T-helper 17 cell (primary cell): ENCODE measurements around the gene CACNA2D3. TPM values are rescaled to one million over a fixed set of nuclear protein-coding genes. Genes with fewer than 3 reads are reported as not detected.

Experiments used
- ATAC-seq: fragments of 150-1000 bp; cut with Tn5 transposase; 2 replicates; pipeline ENCODE4 v1.10.0; 2021; ENCODE audit warnings: mild to moderate bottlenecking, moderate library complexity
- DNase-seq, 3 donors: peaks; one replicate each; pipeline versions ENCODE4 v3.0.0 to v3.0.0-alpha.2; 2020 to 2021
- H3K9me3 ChIP-seq: one replicate; pipeline ENCODE4 v1.7.0; 2013; ENCODE audit warnings: low read length, mild to moderate bottlenecking; ENCODE audit not compliant: control insufficient read depth, poor library complexity, severe bottlenecking
- H3K27ac Mint-ChIP-seq: one replicate; pipeline ENCODE4 v1.8.0; 2022; ENCODE audit warnings: mild to moderate bottlenecking, moderate library complexity, mixed read lengths
- H3K27me3 Mint-ChIP-seq: one replicate; pipeline ENCODE4 v1.8.0; 2022; ENCODE audit warnings: mixed read lengths
- H3K36me3 Mint-ChIP-seq: one replicate; pipeline ENCODE4 v1.8.0; 2022; ENCODE audit warnings: low read depth, mixed read lengths
- H3K4me1 Mint-ChIP-seq: one replicate; pipeline ENCODE4 v1.8.0; 2022; ENCODE audit warnings: mild to moderate bottlenecking, mixed read lengths
- H3K4me3 Mint-ChIP-seq: one replicate; pipeline ENCODE4 v1.8.0; 2022; ENCODE audit warnings: mild to moderate bottlenecking, moderate library complexity, mixed read lengths
- total RNA-seq, 4 donors: library from RNA in 2 of 4; stranded (reverse) in 2 of 4; gene quantifications; one replicate each; pipeline ENCODE4 v1.2.3 and lab custom pipeline; 2022 to 2026

CACNA2D3 gene
- total RNA-seq, 2 donors from 2014 or later, result 0.08 TPM; not detected in 1

GRCh38 chr3:54915181-54915580 lies 792.8 kb downstream of the CACNA2D3 start:
- Mint-ChIP-seq H3K4me3 (no peak overlapping the region), H3K27ac (no peak overlapping the region), H3K4me1 (no peaks in the 10 kb centered on the region), H3K36me3 (no peaks in the 10 kb centered on the region), H3K27me3 (no peaks in the 10 kb centered on the region)
- ATAC-seq (no peak), DNase-seq (no peak)
- no peaks in the 10 kb centered on the region for H3K9me3 ChIP-seq

GRCh38 chr3:54915976-54916375 lies 793.6 kb downstream of the CACNA2D3 start:
- Mint-ChIP-seq H3K36me3 (no peaks in the 10 kb centered on the region), H3K27me3 (no peaks in the 10 kb centered on the region), H3K4me1 (no peaks in the 10 kb centered on the region), H3K4me3 (no peak overlapping the region), H3K27ac (no peak overlapping the region)
- ATAC-seq, result no peak
- H3K9me3 ChIP-seq, result no peaks in the 10 kb centered on the region
- DNase-seq, result no peak

GRCh38 chr3:54916732-54917131 lies 794.4 kb downstream of the CACNA2D3 start:
- Mint-ChIP-seq H3K27ac (no peak overlapping the region), H3K27me3 (no peaks in the 10 kb centered on the region), H3K4me1 (no peaks in the 10 kb centered on the region), H3K4me3 (no peak overlapping the region), H3K36me3 (no peaks in the 10 kb centered on the region)
- DNase-seq (no peak), ATAC-seq (no peak)
- no peaks in the 10 kb centered on the region for H3K9me3 ChIP-seq

- H3K9me3 ChIP-seq, result no peaks in the 10 kb centered on the region
- H3K4me1 Mint-ChIP-seq, result no peaks in the 10 kb centered on the region
- no peaks in the 10 kb centered on the region for H3K36me3 Mint-ChIP-seq
- no peak overlapping the region for H3K27ac Mint-ChIP-seq
- ATAC-seq (no peak), DNase-seq (no peak)
- H3K4me3 Mint-ChIP-seq, result no peak overlapping the region
- no peaks in the 10 kb centered on the region for H3K27me3 Mint-ChIP-seq
Measured at GRCh38 chr3:54917174-54917573, 794.8 kb downstream of the CACNA2D3 start.

GRCh38 chr3:54917862-54918261 lies 795.5 kb downstream of the CACNA2D3 start:
- Mint-ChIP-seq H3K4me3 (no peak overlapping the region), H3K27ac (no peak overlapping the region), H3K27me3 (no peaks in the 10 kb centered on the region), H3K4me1 (no peaks in the 10 kb centered on the region), H3K36me3 (no peaks in the 10 kb centered on the region)
- DNase-seq (no peak), ATAC-seq (no peak)
- no peaks in the 10 kb centered on the region for H3K9me3 ChIP-seq

- ATAC-seq, result no peak
- H3K4me1 Mint-ChIP-seq, result no peaks in the 10 kb centered on the region
Measured at GRCh38 chr3:54918516-54918915, 796.2 kb downstream of the CACNA2D3 start.

GRCh38 chr3:54928046-54928770 lies 805.9 kb downstream of the CACNA2D3 start, which contains the start of gene LRTM1:
Gene LRTM1 (minus strand): TSS chr3:54928059. CDS start chr3:54927911, 148 bp downstream.
- no peaks in the 10 kb centered on the region for H3K4me1 Mint-ChIP-seq
- ATAC-seq, result no peak
- H3K27ac Mint-ChIP-seq, result no peak within 1 kb of the TSS

More at GRCh38 chr3:54918516-54918915, 796.2 kb downstream of the CACNA2D3 start:
- Mint-ChIP-seq H3K36me3 (no peaks in the 10 kb centered on the region), H3K27me3 (no peaks in the 10 kb centered on the region), H3K27ac (no peak overlapping the region), H3K4me3 (no peak overlapping the region)
- DNase-seq, result no peak
- no peaks in the 10 kb centered on the region for H3K9me3 ChIP-seq

GRCh38 chr3:54931182-54931581 lies 808.8 kb downstream of the CACNA2D3 start:
- ATAC-seq (no peak), DNase-seq (no peak)
- no peak overlapping the region for H3K27ac Mint-ChIP-seq

More at GRCh38 chr3:54928046-54928770, 805.9 kb downstream of the CACNA2D3 start, which contains the start of gene LRTM1:
- Mint-ChIP-seq H3K27me3 (no peaks in the 10 kb centered on the region), H3K4me3 (no peak within 1 kb of the TSS), H3K36me3 (no peaks in the 10 kb centered on the region)
- H3K9me3 ChIP-seq, result no peaks in the 10 kb centered on the region
- no peak for DNase-seq

GRCh38 chr3:54932606-54933005 lies 810.3 kb downstream of the CACNA2D3 start:
- Mint-ChIP-seq H3K4me1 (no peaks in the 10 kb centered on the region), H3K27ac (no peak overlapping the region), H3K36me3 (no peaks in the 10 kb centered on the region), H3K27me3 (peaks cover 7% of the 10 kb centered on the region), H3K4me3 (no peak overlapping the region)
- H3K9me3 ChIP-seq, result no peaks in the 10 kb centered on the region
- DNase-seq (no peak), ATAC-seq (no peak)

More at GRCh38 chr3:54931182-54931581, 808.8 kb downstream of the CACNA2D3 start:
- H3K9me3 ChIP-seq, result no peaks in the 10 kb centered on the region
- Mint-ChIP-seq H3K36me3 (no peaks in the 10 kb centered on the region), H3K4me3 (no peak overlapping the region), H3K4me1 (no peaks in the 10 kb centered on the region), H3K27me3 (peaks cover 7% of the 10 kb centered on the region)

- H3K4me3 Mint-ChIP-seq, result no peak overlapping the region
- H3K36me3 Mint-ChIP-seq, result no peaks in the 10 kb centered on the region
- H3K27me3 Mint-ChIP-seq, result peaks cover 7% of the 10 kb centered on the region
- H3K9me3 ChIP-seq, result no peaks in the 10 kb centered on the region
- no peak for DNase-seq
- H3K4me1 Mint-ChIP-seq, result no peaks in the 10 kb centered on the region
- no peak overlapping the region for H3K27ac Mint-ChIP-seq
- no peak for ATAC-seq
Measured at GRCh38 chr3:54935869-54936268, 813.5 kb downstream of the CACNA2D3 start.

- H3K9me3 ChIP-seq, result no peaks in the 10 kb centered on the region
- no peak overlapping the region for H3K27ac Mint-ChIP-seq
- ATAC-seq (no peak), DNase-seq (no peak)
- H3K4me1 Mint-ChIP-seq, result no peaks in the 10 kb centered on the region
- no peaks in the 10 kb centered on the region for H3K36me3 Mint-ChIP-seq
- H3K4me3 Mint-ChIP-seq, result no peak overlapping the region
- peaks cover 7% of the 10 kb centered on the region for H3K27me3 Mint-ChIP-seq
Measured at GRCh38 chr3:54936561-54936960, 814.2 kb downstream of the CACNA2D3 start.

GRCh38 chr3:54939557-54940300 lies 817.4 kb downstream of the CACNA2D3 start:
- Mint-ChIP-seq H3K27ac (no peak overlapping the region), H3K4me1 (no peaks in the 10 kb centered on the region), H3K36me3 (no peaks in the 10 kb centered on the region), H3K27me3 (peaks cover 6% of the 10 kb centered on the region), H3K4me3 (no peak overlapping the region)
- no peaks in the 10 kb centered on the region for H3K9me3 ChIP-seq
- no peak for ATAC-seq
- DNase-seq, result no peak

- no peaks in the 10 kb centered on the region for H3K4me1 Mint-ChIP-seq
- no peak overlapping the region for H3K4me3 Mint-ChIP-seq
- H3K27me3 Mint-ChIP-seq, result no peaks in the 10 kb centered on the region
Measured at GRCh38 chr3:54940971-54941370, 818.6 kb downstream of the CACNA2D3 start.

More at GRCh38 chr3:54940971-54941370, 818.6 kb downstream of the CACNA2D3 start:
- Mint-ChIP-seq H3K36me3 (no peaks in the 10 kb centered on the region), H3K27ac (no peak overlapping the region)
- no peaks in the 10 kb centered on the region for H3K9me3 ChIP-seq
- DNase-seq (no peak), ATAC-seq (no peak)
